HG02870 (cell line): ENCODE results near the gene DZIP1.
A peak's percentile ranks its signal among the peaks of the same experiment; 100 is the strongest.

ENCODE experiments used
- ATAC-seq: cut with Tn5 transposase; IDR thresholded peaks from one replicate; pipeline ENCODE4 v1.9.1; 2021; ENCODE audit warnings: mild to moderate bottlenecking, moderate library complexity; ENCODE audit not compliant: unreplicated experiment

The DZIP1 gene

DNA sequence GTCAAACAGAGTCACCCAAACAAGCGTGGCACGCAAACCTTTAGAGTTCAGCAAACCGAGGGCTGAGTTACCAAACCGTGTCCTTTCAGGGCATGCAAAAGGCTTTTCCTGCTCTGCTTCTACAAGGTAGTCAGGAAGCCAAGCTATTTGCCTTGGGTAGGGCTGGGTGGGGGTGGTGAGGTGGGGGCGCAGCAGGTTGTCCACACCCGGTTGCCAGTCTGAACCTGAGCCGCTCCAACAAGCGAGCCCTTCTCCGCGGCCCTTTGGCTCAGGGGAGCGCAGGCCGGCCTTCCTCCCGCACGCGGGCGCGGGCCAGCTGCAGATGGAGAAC lies 92.3 kb downstream of the DZIP1 start:
- ATAC-seq = no peak

DNA sequence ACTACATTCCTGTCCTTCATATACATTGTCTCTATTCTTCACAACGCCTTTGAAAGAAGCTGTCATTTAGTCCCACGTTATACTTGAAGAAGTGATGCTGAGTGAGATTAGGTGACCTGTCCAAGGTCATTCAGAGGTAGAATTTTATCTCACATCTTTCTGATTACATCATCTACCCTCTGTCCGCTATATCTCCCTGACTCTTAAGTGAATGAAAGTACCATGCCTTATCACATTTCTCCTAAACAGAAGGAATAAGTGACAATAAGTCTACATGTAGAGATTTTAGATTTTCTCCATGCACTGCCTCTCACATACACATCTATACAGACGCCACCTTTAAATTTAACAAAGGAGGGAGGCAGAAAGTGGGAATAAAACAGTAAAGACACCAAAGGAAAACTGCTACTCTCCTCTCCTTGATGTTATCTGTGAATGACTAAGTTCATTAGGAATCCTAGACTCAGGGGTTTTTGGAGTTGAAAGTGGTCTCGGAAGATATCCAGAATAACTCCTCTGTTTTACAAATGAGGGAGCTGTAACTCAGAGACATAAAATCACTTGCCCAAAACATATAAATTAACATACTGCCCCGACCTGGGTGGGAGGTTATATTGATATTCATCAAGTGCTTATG lies 96.9 kb downstream of the DZIP1 start:
- no peak for ATAC-seq

GRCh38 chr13:95546919-95547318 lies 97.6 kb downstream of the DZIP1 start:
- ATAC-seq = no peak

DNA sequence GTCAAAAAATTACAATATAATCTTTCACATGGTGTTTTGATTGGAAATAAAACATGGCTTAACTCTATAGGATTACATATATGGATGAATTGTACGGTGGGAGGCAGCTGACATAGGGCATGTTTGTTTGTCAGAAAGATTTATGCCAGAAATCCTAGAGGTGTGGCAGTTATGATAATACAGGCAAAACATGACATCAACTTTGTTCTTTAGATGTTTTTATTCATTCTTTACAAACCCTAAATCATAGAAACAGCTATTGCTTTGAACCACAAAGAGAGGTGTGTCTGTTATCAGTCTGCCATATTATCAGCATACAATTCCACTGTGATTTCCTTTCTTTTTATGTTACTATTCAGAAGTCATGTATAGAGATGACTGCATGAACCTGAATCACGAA lies 100.2 kb downstream of the DZIP1 start:
- ATAC-seq = no peak

DNA sequence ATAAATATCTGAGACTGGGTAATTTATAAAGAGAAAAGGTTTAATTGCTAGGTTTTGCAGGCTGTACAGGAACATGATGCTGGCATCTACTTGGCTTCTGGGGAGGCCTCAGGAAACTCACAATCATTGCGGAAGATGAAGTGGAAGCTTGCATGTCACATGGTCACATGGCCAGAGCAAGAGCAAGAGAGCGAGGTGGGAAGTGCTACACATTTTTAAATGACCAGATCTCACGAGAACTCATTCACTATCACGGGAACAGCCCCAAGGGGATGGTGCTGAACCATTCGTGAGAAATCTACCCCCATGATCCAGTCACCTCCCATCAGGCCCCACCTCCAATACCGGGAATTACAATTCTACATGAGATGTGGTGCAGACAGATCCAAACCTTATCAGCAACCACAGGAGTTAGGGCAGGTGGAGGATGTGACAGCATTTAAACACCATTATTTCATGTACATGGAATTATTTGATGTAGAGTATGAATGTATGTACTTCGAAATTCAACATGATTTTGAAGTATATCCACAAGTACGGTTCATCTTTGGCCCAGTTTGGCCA lies 102.5 kb downstream of the DZIP1 start:
- no peak for ATAC-seq

- no peak for ATAC-seq
Observed at GRCh38 chr13:95541308-95541707, 103.2 kb downstream of the DZIP1 start.

GRCh38 chr13:95540888-95541287 lies 103.6 kb downstream of the DZIP1 start:
- ATAC-seq = no peak

DNA sequence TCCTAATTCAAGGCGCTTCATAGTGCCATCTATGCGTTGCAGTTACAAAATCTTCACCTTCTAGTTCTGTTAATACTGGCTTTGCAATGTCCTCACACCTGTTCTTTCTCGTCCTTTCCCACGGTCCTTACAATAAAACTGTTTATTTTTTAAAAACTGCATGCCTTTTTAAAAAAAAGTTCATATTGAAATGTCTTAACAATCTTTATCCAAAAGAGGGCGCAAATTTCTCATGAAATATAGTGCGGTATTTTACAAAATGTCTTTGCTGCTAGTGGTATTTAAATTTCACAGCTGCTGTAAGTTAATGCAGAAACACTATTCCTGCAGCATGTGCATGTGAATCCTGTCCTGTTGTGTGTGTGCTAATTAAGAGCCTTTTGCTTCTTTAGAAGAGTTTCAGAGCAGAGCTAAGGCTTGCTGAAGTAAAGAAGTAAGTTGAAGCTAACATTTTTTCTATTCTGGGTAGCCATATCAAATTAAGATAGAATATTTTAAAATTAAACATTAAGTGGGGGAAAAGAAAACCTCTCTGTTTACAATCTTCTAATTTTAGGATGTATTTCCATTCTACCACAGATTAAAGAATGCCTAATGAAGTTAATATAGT lies 107.8 kb downstream of the DZIP1 start:
- ATAC-seq = no peak

DNA sequence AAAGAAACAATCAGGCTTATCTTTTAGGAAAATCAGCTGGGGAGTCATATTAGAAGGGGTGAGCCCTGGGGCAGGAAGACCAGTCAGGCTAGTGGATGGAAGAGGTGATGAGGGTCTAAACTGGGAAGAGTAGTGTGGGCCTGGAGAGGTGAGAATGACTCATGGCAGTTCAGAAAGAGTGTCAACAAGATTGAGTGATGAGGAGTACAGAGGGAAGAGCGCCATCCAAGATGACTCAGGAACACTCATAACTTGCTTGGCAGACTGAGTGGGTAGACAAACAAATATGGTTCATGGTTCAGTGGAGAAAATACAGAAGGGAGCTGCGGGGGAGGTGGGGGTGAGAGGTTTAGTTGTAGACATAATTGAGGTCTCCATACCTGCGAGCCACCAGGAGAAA lies 109.3 kb downstream of the DZIP1 start:
- ATAC-seq = peak; percentile 57

DNA sequence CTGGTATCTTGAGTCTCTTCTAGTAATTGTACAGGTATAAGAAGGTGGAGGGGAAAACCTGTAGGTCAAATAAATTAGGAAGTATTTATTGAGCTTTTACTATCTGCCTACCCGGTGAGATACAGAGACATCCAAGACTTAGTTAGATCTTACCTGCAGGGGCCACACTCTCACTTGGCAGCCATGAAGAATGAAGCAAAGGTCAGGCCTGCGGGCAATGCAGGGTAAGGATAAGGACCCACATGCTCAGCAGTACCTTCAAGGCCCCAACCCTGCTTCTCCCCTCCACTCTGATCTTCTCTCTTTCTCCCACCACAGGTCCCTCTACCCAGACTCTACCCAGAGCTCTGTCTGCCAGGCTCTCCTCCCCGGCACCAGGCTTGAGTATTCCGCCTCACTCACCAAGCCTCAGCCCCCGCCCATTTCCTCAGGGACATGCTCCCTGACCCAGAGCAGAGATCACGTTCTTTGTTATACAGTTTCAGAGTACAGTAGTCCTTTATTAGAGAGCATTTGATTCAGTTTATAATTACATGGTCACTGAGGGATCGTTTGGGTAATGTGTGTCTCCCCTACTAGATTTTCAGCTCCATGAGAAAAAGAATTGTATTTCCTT lies 110.9 kb downstream of the DZIP1 start:
- no peak for ATAC-seq

GRCh38 chr13:95530178-95530577 lies 114.3 kb downstream of the DZIP1 start:
- no peak for ATAC-seq
